SK-MEL-5 (cell line): ENCODE measurements around the gene SPATA1. TPM values are rescaled to one million over a fixed set of nuclear protein-coding genes. Genes with fewer than 3 reads are reported as not detected.
"Not testable (repeated sequence)": the region's sequence is repeated elsewhere in the genome, so short reads cannot be mapped to it uniquely, and the experiment has no call there.

Experiments
- DNase-seq: peaks from one replicate; pipeline ENCODE4 v3.0.0-alpha.2; 2016; ENCODE audit warnings: low read depth, low spot score
- in situ Hi-C: cut with HindIII; loops from 2 replicates; pipeline ENCODE4 v1.10.0; 2016; ENCODE audit warnings: low sequenced_read_pairs, high pct_unique_total_duplicates, low pct_unique_long_range_greater_than_20kb
- total RNA-seq: library from RNA; depleted of rRNA; stranded (reverse); fragments of >200 nt; shearing (Covaris generic); gene quantifications from 2 replicates; pipeline ENCODE4 v1.2.3, GENCODE V29; 2014

SPATA1 gene
- total RNA-seq, 1 experiment from 2014 or later: not detected

DNA sequence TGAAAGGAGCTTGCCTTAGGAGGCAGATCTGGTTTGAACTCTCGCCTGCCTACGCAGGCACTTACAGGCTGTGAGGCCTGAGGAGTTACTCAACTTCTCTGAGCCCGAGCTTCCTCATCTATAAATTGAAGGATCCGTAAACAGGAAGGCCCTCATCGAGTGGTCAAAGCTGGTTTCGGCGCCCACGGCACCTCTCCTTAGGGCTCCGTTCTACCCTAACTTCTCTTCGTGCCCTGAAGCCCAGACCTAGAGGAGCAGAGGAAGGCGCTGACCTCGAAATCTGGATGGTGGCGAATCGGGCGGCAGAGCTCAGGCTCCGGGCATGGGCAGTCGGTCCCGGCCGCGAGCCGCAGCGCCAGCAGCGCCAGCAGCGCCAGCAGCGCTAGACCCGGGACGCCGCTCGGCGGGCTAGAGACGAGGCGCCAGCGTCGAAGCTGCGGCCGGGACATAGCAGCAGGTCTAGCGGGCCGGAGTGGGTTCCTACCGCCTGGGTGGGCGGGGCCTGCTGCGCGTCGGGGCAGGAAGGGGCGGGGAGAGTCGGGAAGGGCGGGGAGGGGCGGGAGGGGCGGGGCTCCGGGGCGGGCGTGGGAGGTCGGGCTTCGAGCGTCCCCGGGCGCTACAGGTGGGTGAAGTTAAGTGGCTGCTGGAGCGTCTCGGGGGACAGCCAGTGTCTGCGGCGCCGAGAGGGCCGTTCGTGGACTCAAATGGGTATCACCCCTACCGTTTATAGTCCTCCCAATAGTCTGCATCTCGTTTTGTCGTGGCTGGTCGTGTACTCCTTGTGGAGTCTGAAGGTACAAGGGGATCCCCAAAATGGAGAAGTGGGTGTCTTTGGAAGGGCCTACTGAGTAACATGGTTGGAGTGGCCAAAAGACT is 68.0 kb downstream of the SPATA1 start, which contains the start of gene CTBS:
TSS of gene CTBS (minus strand) at position 474 of the 876 bp plus-strand sequence. CDS start at position 449, 25 bp downstream.
- in situ Hi-C loops: no loop called here
- peak; percentile 78 for DNase-seq

GRCh38 chr1:84574936-84575335 is 68.8 kb downstream of the SPATA1 start:
- in situ Hi-C loops: no loop called here
- DNase-seq: no peak

- in situ Hi-C loops: no loop called here
Observed at GRCh38 chr1:84581648-84582047, 75.5 kb downstream of the SPATA1 start.

GRCh38 chr1:84582802-84583587 is 76.8 kb downstream of the SPATA1 start:
- peak; percentile 67 for DNase-seq
- in situ Hi-C loops: no loop called here

More at GRCh38 chr1:84581648-84582047, 75.5 kb downstream of the SPATA1 start:
- DNase-seq: no peak

DNA sequence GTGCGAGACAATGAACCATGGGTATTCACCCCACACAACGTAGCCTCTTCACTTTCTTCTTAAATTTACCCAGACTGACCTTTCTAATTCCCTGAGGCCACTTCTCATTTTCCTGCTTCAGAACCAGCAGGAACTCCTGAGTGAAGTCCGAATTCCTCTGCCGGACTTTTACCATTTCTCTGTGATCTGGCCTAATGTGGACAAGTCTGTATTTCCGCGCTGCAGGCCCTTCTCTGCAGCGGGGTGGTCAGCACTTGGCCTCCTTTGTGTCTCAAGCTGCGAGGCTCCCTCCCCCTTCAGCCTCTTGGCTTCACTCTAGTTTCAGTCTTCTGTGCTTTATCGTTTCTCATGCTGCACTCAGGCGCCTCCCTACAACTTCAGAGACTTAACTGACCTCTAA is 77.5 kb downstream of the SPATA1 start:
- peak; percentile 20 for DNase-seq

DNA sequence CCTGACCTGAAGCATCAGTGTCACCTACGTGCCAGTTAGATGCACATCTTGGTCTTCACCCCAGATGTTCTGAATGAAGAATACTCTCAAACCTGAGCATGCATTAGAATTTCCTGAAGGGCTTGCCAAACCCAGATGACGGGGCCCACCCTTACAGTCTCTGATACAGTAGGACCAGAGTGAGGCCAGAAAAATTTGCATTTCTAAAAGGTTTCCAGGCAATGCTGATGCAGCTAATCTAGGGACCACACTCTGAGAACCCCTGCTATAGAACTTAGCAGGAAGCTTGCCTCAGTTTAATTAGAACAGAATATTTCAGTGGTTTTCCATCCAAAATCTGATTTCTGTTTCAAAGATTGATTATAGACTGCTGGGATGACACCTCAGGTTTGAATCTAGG is 77.9 kb downstream of the SPATA1 start:
- DNase-seq: no peak
- in situ Hi-C loops: no loop called here

More for the DNA sequence above, 77.5 kb downstream of the SPATA1 start:
- in situ Hi-C loops: no loop called here

DNA sequence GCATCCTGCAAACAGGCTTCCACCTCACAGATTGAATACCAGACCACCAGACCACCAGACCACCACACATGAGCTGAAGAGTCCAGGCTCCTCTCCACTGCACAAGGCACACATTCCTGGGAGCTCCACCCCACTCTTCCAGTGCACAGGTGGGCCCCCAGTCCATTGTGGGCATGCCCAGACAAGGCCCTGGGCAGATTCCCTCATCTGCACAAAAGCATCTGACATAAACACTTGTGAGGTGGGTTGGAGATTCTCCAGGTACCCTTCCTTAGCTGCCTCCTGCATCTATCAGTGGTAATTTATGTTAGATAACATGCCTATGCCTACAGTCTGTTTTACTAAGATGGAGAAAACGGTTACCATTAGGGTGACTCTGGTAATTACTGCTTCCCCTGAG is 79.6 kb downstream of the SPATA1 start:
- in situ Hi-C loops: no loop called here
- DNase-seq: no peak

- in situ Hi-C loops: no loop called here
- no peak for DNase-seq
Observed at GRCh38 chr1:84587099-84587498, 80.9 kb downstream of the SPATA1 start.

- in situ Hi-C loops, DNase-seq: not testable (repeated sequence)
Observed at GRCh38 chr1:84594959-84595358, 88.8 kb downstream of the SPATA1 start.

DNA sequence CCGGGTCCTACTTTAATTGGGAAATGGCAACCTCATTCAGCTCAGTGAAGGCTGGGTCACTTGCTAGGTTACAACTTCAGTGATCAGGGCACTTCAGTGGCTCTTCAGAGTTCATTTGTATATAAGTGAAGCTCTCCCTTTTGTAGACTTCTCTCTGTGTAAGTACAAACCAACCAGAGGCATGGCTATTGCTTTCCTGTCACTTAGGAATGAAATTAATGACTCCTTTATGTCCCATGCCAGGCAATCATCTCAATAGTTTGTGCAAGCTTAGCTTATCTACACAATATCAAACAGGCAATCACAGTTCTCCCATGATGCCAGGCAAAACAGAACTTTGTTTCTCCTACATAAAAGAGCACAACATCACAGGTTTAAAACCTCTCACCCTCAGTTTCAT is 90.8 kb downstream of the SPATA1 start:
- in situ Hi-C loops: no loop called here
- DNase-seq: no peak

DNA sequence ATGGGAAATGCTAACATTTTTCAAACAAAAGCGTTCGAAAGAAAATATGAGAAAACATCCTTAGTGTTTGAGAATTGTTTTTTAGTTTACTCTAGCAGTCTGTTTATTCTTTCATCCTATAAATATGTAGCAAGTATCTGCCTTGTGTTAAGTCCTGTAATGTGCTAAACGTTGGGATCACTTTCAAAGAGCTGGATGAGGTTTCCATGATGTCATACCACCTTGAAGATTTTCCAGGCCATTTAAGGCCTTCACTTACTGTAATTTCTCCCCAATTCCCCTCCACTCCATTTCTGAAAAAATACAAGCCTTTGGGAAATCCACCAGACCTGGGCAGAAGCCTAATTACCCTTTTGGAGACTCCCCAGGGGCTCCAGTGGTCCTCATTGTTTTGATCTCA is 92.2 kb downstream of the SPATA1 start:
- no peak for DNase-seq
- in situ Hi-C loops: no loop called here

GRCh38 chr1:84598846-84599741 is 92.9 kb downstream of the SPATA1 start:
- in situ Hi-C loops: no loop called here
- DNase-seq: no peak

DNA sequence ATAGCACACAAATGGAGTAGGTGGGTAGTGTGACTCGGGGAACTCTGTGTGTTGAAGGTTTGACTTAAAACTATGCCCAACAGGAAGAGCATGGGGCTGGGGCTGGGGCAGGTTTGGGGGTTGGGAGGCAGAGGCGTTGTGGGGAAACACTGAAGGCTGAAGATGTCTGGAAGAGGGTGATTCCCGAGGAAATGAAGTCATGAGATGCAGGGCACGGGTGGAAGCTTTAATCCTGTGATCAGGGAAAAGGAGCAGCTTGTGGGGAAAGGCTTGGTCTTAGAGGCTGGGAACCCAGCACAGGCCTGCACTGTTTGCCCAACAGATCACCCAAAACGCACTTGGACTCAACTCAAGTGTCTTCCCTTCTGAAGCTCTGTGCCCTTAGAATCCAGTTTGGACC is 94.6 kb downstream of the SPATA1 start:
- in situ Hi-C loops: loop anchor here (25.0 kb wide), 1 partner anchor 163 kb away; no protein-coding TSS in a partner anchor
- no peak for DNase-seq

- no peak for DNase-seq
- in situ Hi-C loops: loop anchor here (25.0 kb wide), 1 partner anchor 166 kb away; no protein-coding TSS in a partner anchor
Observed at GRCh38 chr1:84603223-84603622, 97.0 kb downstream of the SPATA1 start.

- peak; percentile 85 for DNase-seq
- in situ Hi-C loops: loop anchor here (25.0 kb wide), 1 partner anchor 167 kb away; no protein-coding TSS in a partner anchor
Observed at GRCh38 chr1:84603941-84604830, 98.0 kb downstream of the SPATA1 start.

DNA sequence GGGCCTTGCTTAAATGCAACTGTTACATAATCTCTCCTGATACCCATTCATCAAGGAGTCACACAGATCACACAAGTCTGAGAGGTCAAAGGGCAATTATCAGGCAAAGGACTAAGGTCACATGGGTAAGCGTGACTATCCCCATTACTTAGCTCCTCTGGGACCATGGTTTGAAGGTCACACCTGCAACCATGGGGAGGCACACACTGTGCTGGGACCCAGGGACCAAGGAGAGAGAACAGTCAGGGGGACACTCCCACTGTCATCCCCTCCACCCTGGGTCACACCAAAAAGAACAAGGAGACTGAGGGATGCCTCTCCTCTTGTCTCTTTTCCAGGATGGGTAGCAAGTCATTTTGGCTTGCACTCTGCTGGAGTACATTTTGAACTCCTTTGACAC is 99.0 kb downstream of the SPATA1 start:
- in situ Hi-C loops: loop anchor here (25.0 kb wide), 1 partner anchor 168 kb away; no protein-coding TSS in a partner anchor

More for the DNA sequence above, 99.0 kb downstream of the SPATA1 start:
- no peak for DNase-seq
